ENCODE measurements around the gene SERPING1. TPM values are rescaled to one million over a fixed set of nuclear protein-coding genes. Genes with fewer than 3 reads are reported as not detected.
A peak's percentile ranks its signal among the peaks of the same experiment; 100 is the strongest.

Gene SERPING1
- total RNA-seq, 2 donors from 2014 or later = 674 to 695 TPM

GRCh38 chr11:57652662-57653061, 55.2 kb downstream of the SERPING1 start:
- Histone ChIP-seq H3K4me1 (ENCODE audit: control insufficient read depth in 1 of 2, low read depth in 2 of 2) (peaks cover 16 to 37% of the 10 kb centered on the region in 2 donors), H3K4me3 (peak overlapping the region; percentile 7), H3K27me3 (replicated peaks; ENCODE audit: insufficient read depth) (no peaks in the 10 kb centered on the region), H3K27ac (no peak overlapping the region), H3K36me3 (no peaks in the 10 kb centered on the region), H3K9me3 (no peaks in the 10 kb centered on the region)
- DNase-seq (ENCODE audit: low spot score) (no peak), ATAC-seq (ENCODE audit: insufficient number of reproducible peaks, low FRiP score, low read depth) (no peak)
- no peak for TF ChIP-seq CTCF (IDR thresholded peaks at IDR 0.05)

GRCh38 chr11:57653163-57653562, 55.7 kb downstream of the SERPING1 start:
- H3K4me1 ChIP-seq (ENCODE audit: control insufficient read depth in 1 of 2, low read depth in 2 of 2) = peaks cover 13 to 36% of the 10 kb centered on the region in 2 donors
- no peaks in the 10 kb centered on the region for H3K27me3 ChIP-seq (replicated peaks; ENCODE audit: insufficient read depth)
- DNase-seq (ENCODE audit: low spot score) (no peak), ATAC-seq (ENCODE audit: insufficient number of reproducible peaks, low FRiP score, low read depth) (no peak)
- H3K27ac ChIP-seq = no peak overlapping the region
- no peak overlapping the region for H3K4me3 ChIP-seq
- no peaks in the 10 kb centered on the region for H3K36me3 ChIP-seq
- no peak for TF ChIP-seq CTCF (IDR thresholded peaks at IDR 0.05)
- no peaks in the 10 kb centered on the region for H3K9me3 ChIP-seq

DNA sequence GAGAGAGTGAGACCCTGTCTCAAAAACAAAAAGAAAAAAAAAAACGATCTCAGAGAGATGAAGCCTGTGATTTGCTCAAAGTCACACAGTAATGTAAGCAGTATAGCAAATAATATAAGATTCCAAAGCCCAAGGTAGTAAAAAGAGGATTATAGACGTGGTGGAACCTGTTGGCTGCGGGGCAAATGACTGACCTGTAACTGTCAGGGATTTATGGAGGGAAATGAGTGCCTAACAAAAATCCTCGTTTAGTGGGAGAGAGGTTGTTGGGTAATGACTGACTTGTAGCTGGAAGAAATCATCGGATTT, 59.4 kb downstream of the SERPING1 start:
- H3K27ac ChIP-seq = peak overlapping the region; percentile 86 to 89
- ATAC-seq (ENCODE audit: insufficient number of reproducible peaks, low FRiP score, low read depth) (no peak), DNase-seq (ENCODE audit: low spot score) (no peak)
- peaks cover 20% of the 10 kb centered on the region for H3K36me3 ChIP-seq
- no peaks in the 10 kb centered on the region for H3K9me3 ChIP-seq
- H3K4me1 ChIP-seq (ENCODE audit: control insufficient read depth in 1 of 2, low read depth in 2 of 2) = peaks cover 4 to 27% of the 10 kb centered on the region in 2 donors
- no peaks in the 10 kb centered on the region for H3K27me3 ChIP-seq (replicated peaks; ENCODE audit: insufficient read depth)
- TF ChIP-seq CTCF (IDR thresholded peaks at IDR 0.05) = no peak
- peak overlapping the region; percentile 77 for H3K4me3 ChIP-seq

GRCh38 chr11:57657194-57658022, 59.9 kb downstream of the SERPING1 start, which contains the start of gene CLP1:
Gene CLP1, plus strand, starts transcription at chr11:57657762. Its CDS starts 1,715 bp downstream, at chr11:57659477.
- TF ChIP-seq CTCF (IDR thresholded peaks at IDR 0.05) = peak; percentile 8
- no peaks in the 10 kb centered on the region for H3K9me3 ChIP-seq
- DNase-seq (ENCODE audit: low spot score) = peak; percentile 99
- peak within 1 kb of the TSS; percentile 86 to 89 for H3K27ac ChIP-seq
- H3K4me3 ChIP-seq = peak within 1 kb of the TSS; percentile 77
- H3K4me1 ChIP-seq (ENCODE audit: control insufficient read depth in 1 of 2, low read depth in 2 of 2) = peaks cover 4 to 27% of the 10 kb centered on the region in 2 donors
- peaks cover 20% of the 10 kb centered on the region for H3K36me3 ChIP-seq
- ATAC-seq (ENCODE audit: insufficient number of reproducible peaks, low FRiP score, low read depth) = peak; percentile 95
- H3K27me3 ChIP-seq (replicated peaks; ENCODE audit: insufficient read depth) = no peaks in the 10 kb centered on the region

DNA sequence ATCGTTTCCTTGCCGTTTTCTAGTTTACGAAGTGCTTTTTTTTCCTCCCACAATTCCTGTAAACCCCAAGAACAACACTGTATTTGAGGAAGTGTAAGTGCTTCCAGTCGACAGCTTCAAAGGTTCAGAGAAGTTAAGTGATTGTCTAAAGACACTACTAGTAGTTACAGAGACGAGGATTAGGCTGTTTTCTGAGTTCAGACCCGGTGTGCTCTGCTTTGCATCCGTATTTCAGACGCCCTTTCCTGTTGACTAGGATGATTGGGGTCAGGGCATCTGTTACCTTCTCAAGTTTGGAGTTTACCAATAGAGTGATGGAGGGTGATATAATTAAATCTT, 60.5 kb downstream of the SERPING1 start:
- no peak for ATAC-seq (ENCODE audit: insufficient number of reproducible peaks, low FRiP score, low read depth)
- Histone ChIP-seq H3K4me1 (ENCODE audit: control insufficient read depth in 1 of 2, low read depth in 2 of 2) (peaks cover 4 to 22% of the 10 kb centered on the region in 2 donors), H3K4me3 (peak overlapping the region; percentile 77), H3K36me3 (peaks cover 20% of the 10 kb centered on the region), H3K27ac (peak overlapping the region; percentile 60 to 65), H3K27me3 (replicated peaks; ENCODE audit: insufficient read depth) (no peaks in the 10 kb centered on the region), H3K9me3 (no peaks in the 10 kb centered on the region)
- no peak for TF ChIP-seq CTCF (IDR thresholded peaks at IDR 0.05)
- no peak for DNase-seq (ENCODE audit: low spot score)
